NCI-H1105 (cell line): Measurements from ENCODE around the gene PUS1.

Experiments
- DNase-seq: peaks from one replicate; lab custom pipeline; 2025; lab: John Stamatoyannopoulos, UW

Gene PUS1

GRCh38 chr12:131916306-131917138, 12.6 kb upstream of the PUS1 start:
- DNase-seq, result no peak

DNA sequence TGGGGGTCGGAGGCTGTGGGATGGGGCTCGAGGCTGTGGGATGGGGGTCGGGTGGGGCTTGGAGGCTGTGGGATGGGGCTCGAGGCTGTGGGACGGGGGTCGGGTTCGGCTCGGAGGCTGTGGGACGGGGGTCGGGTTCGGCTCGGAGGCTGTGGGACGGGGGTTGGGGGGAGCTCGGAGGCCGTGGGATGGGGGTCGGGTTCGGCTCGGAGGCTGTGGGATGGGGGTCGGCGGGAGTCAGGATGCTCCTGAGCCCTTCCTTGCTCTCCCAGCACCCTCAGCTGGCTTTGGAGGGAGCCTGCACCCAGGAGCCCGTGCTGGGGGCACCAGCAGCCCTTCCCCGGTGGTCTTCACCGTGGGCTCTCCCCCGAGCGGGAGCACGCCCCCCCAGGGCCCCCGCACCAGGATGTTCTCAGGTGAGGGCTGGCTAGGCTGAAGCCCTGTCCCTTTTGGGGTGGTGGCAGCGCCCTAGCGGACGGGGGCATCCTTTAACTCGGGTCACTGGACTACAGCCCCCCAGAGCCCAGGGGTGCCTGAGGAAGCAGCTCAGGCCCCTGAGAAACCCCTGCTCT, 11.9 kb upstream of the PUS1 start:
- no peak for DNase-seq

DNA sequence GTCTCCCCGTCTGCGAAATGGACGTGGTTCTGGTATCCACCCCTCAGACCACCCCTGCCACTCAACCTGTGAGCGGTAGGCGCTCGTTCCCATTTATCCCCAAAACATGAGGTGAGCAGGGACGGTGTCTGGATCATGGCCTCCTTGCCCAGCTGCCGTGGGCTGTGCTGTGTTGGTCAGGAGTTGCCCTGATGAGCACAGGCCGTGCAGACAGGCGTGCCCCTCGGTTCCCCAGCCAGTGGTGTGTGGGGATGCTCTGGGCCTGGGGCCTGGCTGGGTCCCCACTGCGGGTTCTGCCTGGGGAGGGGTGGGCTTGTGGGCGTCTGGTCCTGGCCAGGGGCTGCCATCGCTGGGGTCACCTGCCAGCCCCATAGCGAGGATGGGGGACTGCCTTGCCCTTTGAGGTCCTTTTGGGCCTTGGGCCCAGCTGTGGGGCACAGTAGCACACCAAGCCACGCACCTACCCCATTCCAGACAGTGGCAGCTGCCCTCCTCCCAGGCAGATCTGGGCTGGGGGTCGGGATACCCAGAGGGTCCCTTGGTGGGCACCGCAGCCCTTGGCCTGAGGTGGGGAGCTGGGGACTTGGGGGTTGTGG, 11.3 kb upstream of the PUS1 start:
- no peak for DNase-seq

DNA sequence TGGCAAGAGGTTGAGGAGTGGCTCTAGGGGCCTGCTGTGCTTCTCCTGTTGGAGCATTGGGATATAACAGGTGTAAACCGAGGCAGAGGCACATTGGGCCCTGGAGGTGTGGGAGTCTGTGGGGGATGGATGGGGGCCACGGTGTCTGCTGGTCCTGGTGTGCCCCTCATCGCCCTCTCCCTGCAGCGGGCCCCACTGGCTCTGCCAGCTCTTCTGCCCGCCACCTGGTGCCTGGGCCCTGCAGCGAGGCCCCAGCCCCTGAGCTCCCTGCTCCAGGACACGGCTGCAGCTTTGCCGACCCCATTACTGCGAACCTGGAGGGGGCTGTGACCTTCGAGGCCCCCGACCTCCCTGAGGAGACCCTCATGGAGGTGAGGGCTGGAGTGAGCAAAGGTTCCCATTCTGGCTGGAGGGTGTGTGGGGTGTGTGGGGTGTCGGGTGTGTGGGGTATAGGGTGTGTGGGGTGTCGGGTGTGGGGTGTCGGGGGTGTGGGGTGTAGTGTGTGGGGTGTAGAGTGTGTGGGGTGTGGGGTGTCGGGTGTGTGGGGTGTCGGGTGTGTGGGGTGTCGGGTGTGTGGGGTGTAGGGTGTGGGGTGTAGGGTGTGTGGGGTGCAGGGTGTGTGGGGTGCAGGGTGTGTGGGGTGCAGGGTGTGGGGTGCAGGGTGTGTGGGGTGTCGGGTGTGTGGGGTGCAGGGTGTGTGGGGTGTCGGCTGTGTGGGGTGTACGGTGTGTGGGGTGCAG, 10.6 kb upstream of the PUS1 start:
- DNase-seq, result no peak

DNA sequence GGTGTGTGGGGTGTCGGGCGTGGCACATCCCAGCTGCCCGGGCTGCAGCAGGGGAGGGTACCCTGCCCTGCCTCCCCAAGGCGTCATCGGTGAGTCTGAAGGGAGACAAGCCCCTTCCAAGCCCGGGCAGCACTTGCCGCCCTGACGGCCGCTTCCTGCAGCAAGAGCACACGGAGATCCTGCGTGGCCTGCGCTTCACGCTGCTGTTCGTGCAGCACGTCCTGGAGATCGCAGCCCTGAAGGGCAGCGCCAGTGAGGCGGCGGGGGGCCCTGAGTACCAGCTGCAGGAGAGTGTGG, 10.1 kb upstream of the PUS1 start:
- no peak for DNase-seq

DNA sequence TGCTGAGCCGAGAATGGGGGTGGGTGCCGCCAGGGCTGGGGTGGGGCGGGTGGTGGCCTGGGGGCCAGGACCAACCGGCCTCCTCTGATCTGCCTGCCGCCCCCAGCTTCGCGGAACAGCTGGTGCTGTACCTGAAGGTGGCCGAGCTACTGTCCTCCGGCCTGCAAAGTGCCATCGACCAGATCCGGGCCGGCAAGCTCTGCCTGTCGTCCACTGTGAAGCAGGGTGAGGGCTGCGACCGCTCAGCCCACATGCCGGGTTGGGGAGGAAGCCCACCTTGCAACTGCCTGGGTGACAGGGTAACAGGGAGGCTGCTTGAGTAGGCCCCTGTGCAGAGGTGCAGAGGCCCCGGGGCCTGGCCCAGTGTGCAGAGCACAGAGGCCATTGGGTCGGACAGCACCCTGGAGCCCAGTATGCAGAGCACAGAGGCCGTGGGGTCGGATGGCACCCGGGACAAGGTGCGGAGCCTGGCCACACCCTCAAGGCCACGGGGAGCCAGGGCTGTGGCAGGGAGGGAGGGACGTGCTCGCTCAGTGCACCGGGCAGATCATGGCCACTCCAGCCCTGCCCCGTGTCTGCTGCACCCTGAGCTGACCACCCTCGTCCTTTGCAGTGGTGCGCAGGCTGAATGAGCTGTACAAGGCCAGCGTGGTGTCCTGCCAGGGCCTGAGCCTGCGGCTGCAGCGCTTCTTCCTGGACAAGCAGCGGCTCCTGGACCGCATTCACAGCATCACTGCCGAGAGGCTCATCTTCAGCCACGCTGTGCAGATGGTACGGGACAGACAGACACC, 9.5 kb upstream of the PUS1 start:
- DNase-seq, result no peak

DNA sequence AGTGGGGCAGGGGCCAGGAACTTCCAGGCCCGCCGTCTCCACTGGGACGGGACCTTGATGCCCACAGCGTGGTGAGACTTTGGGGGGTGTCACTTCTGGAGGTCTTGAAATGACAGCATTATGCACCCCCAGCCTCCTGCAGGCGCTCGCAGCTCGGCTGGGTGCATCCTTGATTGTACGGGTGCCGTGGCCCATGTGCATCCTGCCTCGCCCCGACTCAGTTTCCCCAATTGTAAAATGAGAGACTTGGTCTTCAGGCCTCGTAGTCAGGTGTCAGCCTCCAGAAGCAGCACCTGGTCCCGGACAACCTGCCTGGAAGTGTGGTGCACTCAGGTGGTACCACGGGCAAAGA, 8.9 kb upstream of the PUS1 start:
- DNase-seq, result no peak

GRCh38 chr12:131920902-131921840, 7.9 kb upstream of the PUS1 start:
- no peak for DNase-seq

- DNase-seq, result no peak
Observed at GRCh38 chr12:131921866-131922769, 7.0 kb upstream of the PUS1 start.

GRCh38 chr12:131922772-131923171, 6.3 kb upstream of the PUS1 start:
- DNase-seq, result no peak

DNA sequence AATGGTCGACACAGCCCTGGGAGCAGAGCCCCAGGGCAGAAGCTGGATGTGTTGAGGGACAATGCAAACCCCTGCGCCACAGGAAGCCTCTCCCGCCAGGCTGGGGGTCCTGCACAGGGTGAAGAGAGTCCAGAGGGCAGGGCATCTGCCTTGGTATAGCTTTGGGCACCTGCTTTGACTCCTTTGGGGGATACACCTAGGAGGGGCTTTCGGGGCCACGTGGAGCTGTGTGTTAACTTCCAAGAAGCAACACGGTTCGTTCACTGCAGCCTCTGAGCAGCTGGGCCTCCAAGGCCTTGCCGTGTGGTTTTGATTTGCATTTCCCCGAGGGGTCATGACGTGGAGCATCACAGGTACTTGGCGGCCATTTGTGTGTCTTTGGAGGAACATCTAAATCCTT, 5.8 kb upstream of the PUS1 start:
- DNase-seq, result no peak

- DNase-seq, result no peak
Observed at GRCh38 chr12:131927110-131928079, 1.7 kb upstream of the PUS1 start.

- no peak for DNase-seq
Observed at GRCh38 chr12:131928080-131928710, 881 bp upstream of the PUS1 start.

DNA sequence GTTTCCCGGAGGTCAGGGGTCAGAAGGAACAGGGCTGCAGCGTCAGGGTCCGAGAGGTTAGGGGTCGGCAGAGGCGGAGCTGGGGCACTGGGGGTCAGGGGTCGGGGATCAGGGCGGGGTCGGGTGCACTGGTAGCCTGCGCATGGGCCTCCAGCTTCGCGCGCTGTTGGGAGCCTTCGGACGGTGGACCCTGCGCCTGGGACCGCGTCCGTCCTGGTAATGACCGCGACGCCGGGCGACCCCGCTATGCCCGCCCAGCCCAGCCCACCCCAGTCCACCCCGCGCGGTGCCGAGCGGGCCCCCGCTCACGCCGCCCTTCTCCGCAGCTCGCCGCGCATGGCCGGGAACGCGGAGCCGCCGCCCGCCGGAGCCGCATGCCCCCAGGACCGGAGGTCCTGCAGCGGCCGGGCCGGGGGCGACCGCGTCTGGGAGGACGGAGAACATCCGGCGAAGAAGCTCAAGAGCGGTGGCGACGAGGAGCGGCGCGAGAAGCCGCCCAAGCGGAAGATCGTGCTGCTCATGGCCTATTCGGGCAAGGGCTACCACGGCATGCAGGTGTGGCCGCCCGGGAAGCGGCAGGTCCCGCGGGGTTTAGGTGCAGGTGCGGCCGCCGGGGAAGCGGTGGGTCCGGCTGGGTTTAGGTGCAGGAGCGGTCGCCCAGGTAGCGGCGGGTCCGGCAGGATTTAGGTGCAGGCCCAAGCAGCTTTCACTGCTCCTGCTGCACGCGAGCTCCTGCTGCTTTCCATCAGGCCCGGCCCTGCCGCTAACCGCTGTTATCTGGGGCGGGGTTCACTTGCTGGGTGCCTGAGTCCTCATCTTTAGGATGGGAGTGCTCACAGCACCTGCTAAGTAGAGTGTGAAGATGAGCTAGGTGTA, 743 bp downstream of the PUS1 start:
- DNase-seq, result no peak

DNA sequence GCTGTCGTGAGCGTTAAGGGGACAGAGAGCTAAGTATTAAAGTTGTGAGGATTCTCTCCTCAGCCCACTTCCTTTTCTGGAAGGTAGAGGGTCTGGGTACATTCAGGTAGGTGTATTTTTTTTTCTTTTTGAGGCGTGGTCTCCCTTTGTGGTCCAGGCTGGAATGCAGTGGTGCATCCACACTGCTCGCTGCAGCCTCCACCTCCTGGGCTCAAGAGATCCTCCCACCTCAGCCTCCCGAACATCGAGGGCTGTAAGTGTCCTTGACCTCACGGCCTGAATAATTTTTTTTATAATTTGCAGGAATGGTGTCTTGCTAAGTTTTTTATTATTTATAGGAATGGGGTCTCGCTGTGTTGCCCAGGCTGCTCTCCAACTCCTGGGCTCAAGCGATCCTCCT, 1.4 kb downstream of the PUS1 start:
- DNase-seq, result no peak

- DNase-seq, result no peak
Observed at GRCh38 chr12:131933387-131933786, 4.3 kb downstream of the PUS1 start.

- no peak for DNase-seq
Observed at GRCh38 chr12:131934535-131934934, 5.5 kb downstream of the PUS1 start.
